SU-DHL-6 (cell line): Measurements from ENCODE around the gene PRKAG1.

Experiments used
- H2AFZ ChIP-seq: fragments of 200-600 bp; sonication (generic); 2 replicates; pipeline ENCODE4 v1.6.1; 2014; ENCODE audit warnings: low read depth, mild to moderate bottlenecking, moderate library complexity, mixed read lengths, antibody characterized with exemption, low read length; ENCODE audit not compliant: severe bottlenecking
- H3F3A ChIP-seq: fragments of 200-600 bp; shearing (Covaris generic); 2 replicates; pipeline ENCODE4 v1.6.0; 2016; ENCODE audit warnings: antibody characterized with exemption, mild to moderate bottlenecking; ENCODE audit not compliant: insufficient read depth
- H3K27ac ChIP-seq: fragments of 200-600 bp; sonication (generic); 2 replicates; pipeline ENCODE4 v1.5.1; 2016; ENCODE audit warnings: low read depth, mild to moderate bottlenecking, low read length, moderate library complexity, mixed read lengths
- H3K27me3 ChIP-seq: fragments of 200-600 bp; sonication (generic), shearing (Covaris generic); 2 replicates; pipeline ENCODE4 v1.6.0; 2014; ENCODE audit warnings: mild to moderate bottlenecking, low read length
- H3K36me3 ChIP-seq: fragments of 200-600 bp; sonication (generic); 2 replicates; pipeline ENCODE4 v1.6.1; 2014; ENCODE audit warnings: mild to moderate bottlenecking, low read length, mixed read lengths
- H3K4me2 ChIP-seq: fragments of 300-600, 200-600 bp; shearing (Covaris generic), sonication (generic); 2 replicates; pipeline ENCODE4 v1.6.0; 2014; ENCODE audit warnings: low read length, low read depth, mild to moderate bottlenecking; ENCODE audit not compliant: poor library complexity, severe bottlenecking
- H3K4me3 ChIP-seq: fragments of 200-600 bp; sonication (generic); 2 replicates; pipeline ENCODE4 v1.5.1; 2014; ENCODE audit warnings: antibody characterized with exemption, low read length, mild to moderate bottlenecking, mixed read lengths; ENCODE audit not compliant: insufficient read depth, poor library complexity, severe bottlenecking
- H3K79me2 ChIP-seq: fragments of 200-600 bp; sonication (generic); 2 replicates; pipeline ENCODE4 v1.6.1; 2014; ENCODE audit warnings: mild to moderate bottlenecking, low read length, moderate library complexity; ENCODE audit not compliant: insufficient read depth
- H3K9ac ChIP-seq: fragments of 200-600 bp; sonication (generic); 2 replicates; pipeline ENCODE4 v1.7.0; 2014; ENCODE audit warnings: mild to moderate bottlenecking, low read length
- H3K9me2 ChIP-seq: fragments of 200-600 bp; sonication (generic); replicated peaks from 2 replicates; pipeline ENCODE4 v1.6.1; 2014; ENCODE audit warnings: low read length; ENCODE audit not compliant: insufficient read depth
- H3K9me3 ChIP-seq: fragments of 200-600 bp; sonication (generic); 2 replicates; pipeline ENCODE4 v1.6.1; 2014; ENCODE audit warnings: low read length, mixed read lengths; ENCODE audit not compliant: insufficient read depth
- H4K20me1 ChIP-seq: fragments of 200-600 bp; sonication (generic); 2 replicates; pipeline ENCODE4 v1.6.1; 2014; ENCODE audit warnings: low read depth, mild to moderate bottlenecking, antibody characterized with exemption, low read length, moderate library complexity, mixed read lengths
- EZH2phosphoT487 ChIP-seq: fragments of 200-600 bp; sonication (generic), shearing (Covaris generic); conservative IDR thresholded peaks from 2 replicates; pipeline ENCODE4 v1.6.1; 2018; ENCODE audit warnings: mild to moderate bottlenecking, antibody characterized with exemption, low read length, moderate library complexity, mixed read lengths
- TF ChIP-seq, protein P1 (sequence below): fragments of 200-600 bp; sonication (generic); IDR thresholded peaks from one replicate; pipeline ENCODE4 v1.5.1; 2017; ENCODE audit warnings: antibody characterized with exemption, mild to moderate bottlenecking, low read length, moderate library complexity; ENCODE audit not compliant: insufficient read depth, poor library complexity, severe bottlenecking

Gene PRKAG1

DNA sequence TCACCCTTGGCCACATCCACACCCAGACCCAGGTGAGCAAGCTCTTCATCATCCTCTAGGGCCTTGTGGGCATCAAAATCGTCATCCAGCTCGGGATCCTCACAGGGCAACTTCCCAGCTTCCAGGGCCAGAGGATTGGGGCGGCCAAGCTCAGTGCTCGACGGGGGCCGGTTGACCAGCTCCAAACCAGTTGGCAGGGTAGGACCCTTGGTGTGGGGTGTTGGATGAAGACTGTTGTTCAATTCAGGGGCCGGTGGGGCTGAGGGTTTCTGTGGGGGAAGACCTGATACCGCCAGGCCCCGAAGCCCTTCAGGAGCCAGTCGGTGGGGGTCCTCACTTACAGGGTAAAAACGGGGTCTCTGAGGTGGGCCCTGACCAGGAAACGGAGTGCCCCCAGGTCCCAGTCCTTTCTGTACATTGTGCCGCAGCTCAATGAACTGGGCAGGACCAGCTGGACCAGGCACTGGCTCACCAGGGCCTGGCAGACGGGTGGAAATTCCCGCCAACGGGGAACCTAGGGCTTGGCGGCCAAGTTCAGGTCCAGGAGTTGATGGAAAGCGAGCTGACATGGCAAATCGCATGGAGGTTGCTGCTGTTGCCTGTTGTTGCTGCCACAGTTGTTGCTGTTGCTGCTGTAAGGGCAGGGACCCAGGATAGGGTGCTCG, 19.8 kb upstream of the PRKAG1 start:
- no peaks in the 10 kb centered on the region for H3K9me3 ChIP-seq
- H3K27ac ChIP-seq: no peak overlapping the region
- no peak overlapping the region for H3K9ac ChIP-seq
- H3K4me2 ChIP-seq: no peak overlapping the region
- TF ChIP-seq, protein P1, sequence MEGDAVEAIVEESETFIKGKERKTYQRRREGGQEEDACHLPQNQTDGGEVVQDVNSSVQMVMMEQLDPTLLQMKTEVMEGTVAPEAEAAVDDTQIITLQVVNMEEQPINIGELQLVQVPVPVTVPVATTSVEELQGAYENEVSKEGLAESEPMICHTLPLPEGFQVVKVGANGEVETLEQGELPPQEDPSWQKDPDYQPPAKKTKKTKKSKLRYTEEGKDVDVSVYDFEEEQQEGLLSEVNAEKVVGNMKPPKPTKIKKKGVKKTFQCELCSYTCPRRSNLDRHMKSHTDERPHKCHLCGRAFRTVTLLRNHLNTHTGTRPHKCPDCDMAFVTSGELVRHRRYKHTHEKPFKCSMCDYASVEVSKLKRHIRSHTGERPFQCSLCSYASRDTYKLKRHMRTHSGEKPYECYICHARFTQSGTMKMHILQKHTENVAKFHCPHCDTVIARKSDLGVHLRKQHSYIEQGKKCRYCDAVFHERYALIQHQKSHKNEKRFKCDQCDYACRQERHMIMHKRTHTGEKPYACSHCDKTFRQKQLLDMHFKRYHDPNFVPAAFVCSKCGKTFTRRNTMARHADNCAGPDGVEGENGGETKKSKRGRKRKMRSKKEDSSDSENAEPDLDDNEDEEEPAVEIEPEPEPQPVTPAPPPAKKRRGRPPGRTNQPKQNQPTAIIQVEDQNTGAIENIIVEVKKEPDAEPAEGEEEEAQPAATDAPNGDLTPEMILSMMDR: no peak
- no peak for TF ChIP-seq EZH2phosphoT487
- H3K9me2 ChIP-seq: no peaks in the 10 kb centered on the region
- no peaks in the 10 kb centered on the region for H4K20me1 ChIP-seq
- no peaks in the 10 kb centered on the region for H3F3A ChIP-seq
- H3K36me3 ChIP-seq: peaks cover 6% of the 10 kb centered on the region
- no peaks in the 10 kb centered on the region for H3K79me2 ChIP-seq
- no peaks in the 10 kb centered on the region for H3K27me3 ChIP-seq
- no peak overlapping the region for H2AFZ ChIP-seq
- H3K4me3 ChIP-seq: no peak overlapping the region

DNA sequence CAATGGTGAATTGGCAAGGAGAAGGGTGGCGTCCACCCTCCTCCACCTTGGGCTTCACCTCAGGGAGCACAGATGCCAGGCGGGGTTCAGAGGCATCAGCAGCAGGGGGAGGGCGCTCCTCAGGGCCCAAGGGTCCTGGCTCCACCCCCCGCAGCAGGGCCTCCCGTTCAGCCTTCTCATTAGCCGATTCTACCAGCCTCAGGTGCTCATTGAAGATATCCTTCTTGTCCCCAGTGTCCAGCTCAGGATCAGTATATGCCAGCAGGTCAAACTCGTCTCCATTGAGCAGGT, 19.3 kb upstream of the PRKAG1 start:
- TF ChIP-seq, protein P1: no peak
- Histone ChIP-seq H3K27ac (no peak overlapping the region), H3K79me2 (no peaks in the 10 kb centered on the region), H2AFZ (no peak overlapping the region), H3K9me3 (no peaks in the 10 kb centered on the region), H3K36me3 (peaks cover 4% of the 10 kb centered on the region), H3K27me3 (no peaks in the 10 kb centered on the region), H4K20me1 (no peaks in the 10 kb centered on the region), H3K9me2 (no peaks in the 10 kb centered on the region), H3F3A (no peaks in the 10 kb centered on the region), H3K9ac (no peak overlapping the region), H3K4me2 (no peak overlapping the region), H3K4me3 (no peak overlapping the region)

DNA sequence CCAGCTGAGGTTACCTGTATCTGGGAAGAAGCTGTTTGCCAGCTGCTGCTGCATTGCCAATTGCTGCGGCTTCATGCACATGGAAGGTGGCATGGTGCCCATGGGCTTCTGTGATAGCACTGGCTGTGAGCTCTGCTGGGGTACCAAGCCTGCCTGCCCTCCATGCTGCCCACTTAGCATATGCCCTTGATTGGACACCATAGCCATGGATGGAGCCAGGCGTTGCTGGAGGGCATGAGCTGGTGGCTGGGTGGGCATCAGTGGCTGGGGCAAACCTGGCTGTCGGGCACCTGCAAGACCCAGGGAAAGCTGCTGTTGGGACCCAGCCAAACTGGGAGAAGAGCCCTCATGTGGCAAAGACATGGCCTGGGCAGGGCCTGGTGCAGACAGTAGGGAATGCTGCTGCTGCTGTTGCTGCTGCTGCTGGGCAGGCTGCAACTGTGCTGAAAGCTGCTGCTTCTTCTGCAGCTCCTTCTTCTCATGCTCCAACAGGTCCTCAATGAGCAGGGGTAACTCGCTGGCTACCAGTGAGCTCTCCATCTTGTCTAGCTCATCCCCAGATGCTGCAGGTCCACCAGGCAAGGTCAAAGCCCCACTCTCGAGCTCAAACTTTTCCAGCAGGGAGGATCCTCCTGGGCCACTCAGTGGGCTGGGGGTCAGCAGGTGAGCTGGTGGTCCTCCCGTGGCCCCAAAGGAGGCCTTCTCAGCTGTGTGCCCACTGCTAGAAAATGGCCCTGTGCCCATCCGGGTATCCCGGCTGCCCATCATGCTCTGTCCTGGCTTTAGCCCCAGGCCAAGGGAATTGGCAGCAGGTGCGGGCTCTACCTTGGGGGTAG, 18.8 kb upstream of the PRKAG1 start:
- Histone ChIP-seq H3F3A (no peaks in the 10 kb centered on the region), H3K9ac (no peak overlapping the region)

More for the DNA sequence above, 18.8 kb upstream of the PRKAG1 start:
- H3K27ac ChIP-seq: no peak overlapping the region
- no peaks in the 10 kb centered on the region for H4K20me1 ChIP-seq
- no peaks in the 10 kb centered on the region for H3K9me3 ChIP-seq
- H3K9me2 ChIP-seq: no peaks in the 10 kb centered on the region
- H3K27me3 ChIP-seq: no peaks in the 10 kb centered on the region
- H3K4me3 ChIP-seq: no peak overlapping the region
- no peak for TF ChIP-seq EZH2phosphoT487
- TF ChIP-seq, protein P1: no peak
- no peak overlapping the region for H3K4me2 ChIP-seq
- H3K36me3 ChIP-seq: peaks cover 3% of the 10 kb centered on the region
- H3K79me2 ChIP-seq: no peaks in the 10 kb centered on the region
- H2AFZ ChIP-seq: no peak overlapping the region
